Caco-2 (cell line): ENCODE results near the gene CDH16. TPM values are rescaled to one million over a fixed set of nuclear protein-coding genes. Genes with fewer than 3 reads are reported as not detected.

Experiments
- BruUV-seq: library from RNA; stranded (reverse); fragments of 400-500 nt; replicated peaks from 2 replicates; lab custom pipeline; 2021; lab: Mats Ljungman, UMichigan
- CTCF ChIA-PET: fragments of 300-600 bp; sonication (Branson Sonifier 250); formaldehyde crosslinking; loops from one replicate; lab custom pipeline; 2022; ENCODE audit warnings: antibody characterized with exemption; lab: Charles Lee
- POLR2A ChIA-PET: fragments of 300-600 bp; sonication (Branson Sonifier 250); formaldehyde crosslinking; loops from one replicate; lab custom pipeline; 2022; ENCODE audit warnings: antibody characterized with exemption; lab: Charles Lee
- DNase-seq, 2 experiments: peaks; one replicate each; pipeline versions ENCODE4 v3.0.0 to v3.0.0-alpha.2; 2020 to 2022
- H3K27me3 ChIP-seq: replicated peaks from 2 replicates; pipeline ENCODE4 v1.6.0; 2011; ENCODE audit warnings: low read length; ENCODE audit not compliant: control insufficient read depth, insufficient read depth
- H3K36me3 ChIP-seq: 2 replicates; pipeline ENCODE4 v1.5.1; 2011; ENCODE audit warnings: low read length; ENCODE audit not compliant: control insufficient read depth, insufficient read depth
- H3K4me1 ChIP-seq: fragments of 250-450 bp; sonication (Bioruptor Pico); 2 replicates; pipeline ENCODE4 v1.5.1; 2020; ENCODE audit warnings: mild to moderate bottlenecking
- H3K4me3 ChIP-seq: 2 replicates; pipeline ENCODE4 v1.5.1; 2011; ENCODE audit warnings: low read depth, mild to moderate bottlenecking, control low read depth, low read length
- H3K9me3 ChIP-seq: fragments of 250-450 bp; sonication (Bioruptor Pico); 2 replicates; pipeline ENCODE4 v1.5.1; 2020; ENCODE audit warnings: mild to moderate bottlenecking, moderate library complexity
- H3K27ac Mint-ChIP-seq: one replicate; pipeline ENCODE4 v1.8.0; 2022; ENCODE audit warnings: mixed read lengths; ENCODE audit not compliant: unreplicated experiment
- H3K27me3 Mint-ChIP-seq: one replicate; pipeline ENCODE4 v1.8.0; 2022; ENCODE audit warnings: mixed read lengths; ENCODE audit not compliant: insufficient read depth, unreplicated experiment
- H3K36me3 Mint-ChIP-seq: one replicate; pipeline ENCODE4 v1.8.0; 2022; ENCODE audit warnings: mild to moderate bottlenecking, mixed read lengths; ENCODE audit not compliant: insufficient read depth, unreplicated experiment
- H3K4me1 Mint-ChIP-seq: one replicate; pipeline ENCODE4 v1.8.0; 2022; ENCODE audit warnings: low read depth, mixed read lengths; ENCODE audit not compliant: unreplicated experiment
- H3K4me3 Mint-ChIP-seq: one replicate; pipeline ENCODE4 v1.8.0; 2022; ENCODE audit warnings: mild to moderate bottlenecking, moderate library complexity, mixed read lengths; ENCODE audit not compliant: unreplicated experiment
- H3K9me3 Mint-ChIP-seq: one replicate; pipeline ENCODE4 v1.8.0; 2022; ENCODE audit warnings: mixed read lengths; ENCODE audit not compliant: unreplicated experiment
- CTCF ChIP-seq, 2 experiments: fragments of 200-600 bp in 1 of 2; IDR thresholded peaks; 1 replicate in 1 of 2; 2 replicates in 1 of 2; pipeline versions ENCODE4 v1.5.1 to v1.8.0; 2011 to 2022; ENCODE audit warnings: antibody characterized with exemption in 1 of 2, control low read depth in 1 of 2, inconsistent platforms in 1 of 2, low read depth in 1 of 2, low read length in 1 of 2, mild to moderate bottlenecking in 1 of 2, moderate library complexity in 1 of 2; ENCODE audit not compliant: insufficient read depth in 1 of 2, severe bottlenecking in 1 of 2, unreplicated experiment in 1 of 2
- intact Hi-C: fragments of 100-400 bp; cut with micrococcal nuclease; formaldehyde crosslinking; loops from one replicate; pipeline ENCODE4 v1.10.0; 2022; ENCODE audit not compliant: unreplicated experiment
- total RNA-seq: library from RNA; stranded (reverse); gene quantifications from 2 replicates; pipeline ENCODE4 v1.2.3, GENCODE V29; 2022

The CDH16 gene
- total RNA-seq, 1 experiment from 2014 or later, result 0.48 TPM

GRCh38 chr16:66910175-66910940 is 8.3 kb downstream of the CDH16 start:
- Mint-ChIP-seq H3K4me1 (peaks cover 12% of the 10 kb centered on the region), H3K36me3 (no peaks in the 10 kb centered on the region), H3K27ac (no peak overlapping the region), H3K27me3 (no peaks in the 10 kb centered on the region), H3K9me3 (no peaks in the 10 kb centered on the region), H3K4me3 (no peak overlapping the region)
- Histone ChIP-seq H3K27me3 (no peaks in the 10 kb centered on the region), H3K9me3 (no peaks in the 10 kb centered on the region), H3K4me3 (no peak overlapping the region), H3K4me1 (peaks cover 19% of the 10 kb centered on the region), H3K36me3 (no peaks in the 10 kb centered on the region)
- ChIA-PET POLR2A (no interaction called here), CTCF (interaction anchor here (0.6 to 2.2 kb wide), 7 partner anchors 8 to 288 kb away, joined by 3 to 13 read pairs (median 4); partner anchors contain the start of genes CDH16 and PDP2)
- BruUV-seq, result no TSS peak
- TF ChIP-seq CTCF (IDR thresholded peaks at IDR 0.05; ENCODE audit: insufficient read depth in 1 of 2, low read depth in 1 of 2, low read length in 1 of 2, severe bottlenecking in 1 of 2, unreplicated experiment in 1 of 2), result no peak
- intact Hi-C loops, result no loop called here
- no peak for DNase-seq

- H3K9me3 Mint-ChIP-seq, result no peaks in the 10 kb centered on the region
- no peaks in the 10 kb centered on the region for H3K27me3 Mint-ChIP-seq
- no peaks in the 10 kb centered on the region for H3K9me3 ChIP-seq
- no peak for TF ChIP-seq CTCF (IDR thresholded peaks at IDR 0.05; ENCODE audit: insufficient read depth in 1 of 2, low read depth in 1 of 2, low read length in 1 of 2, severe bottlenecking in 1 of 2, unreplicated experiment in 1 of 2)
- no peaks in the 10 kb centered on the region for H3K27me3 ChIP-seq
- no peaks in the 10 kb centered on the region for H3K36me3 Mint-ChIP-seq
- H3K27ac Mint-ChIP-seq, result no peak overlapping the region
- no peak overlapping the region for H3K4me3 Mint-ChIP-seq
- H3K4me1 ChIP-seq, result peaks cover 33% of the 10 kb centered on the region
- H3K4me3 ChIP-seq, result no peak overlapping the region
- ChIA-PET POLR2A (no interaction called here), CTCF (interaction anchor here (0.6 to 2.2 kb wide), 3 partner anchors 13 to 232 kb away, joined by 3 to 13 read pairs (median 4); no protein-coding TSS in a partner anchor)
- no peaks in the 10 kb centered on the region for H3K36me3 ChIP-seq
- BruUV-seq, result no TSS peak
- peaks cover 20% of the 10 kb centered on the region for H3K4me1 Mint-ChIP-seq
- intact Hi-C loops, result no loop called here
- no peak for DNase-seq
Measured at GRCh38 chr16:66908762-66909559, 9.7 kb downstream of the CDH16 start.

GRCh38 chr16:66908116-66908515 is 10.6 kb downstream of the CDH16 start:
- Mint-ChIP-seq H3K27me3 (no peaks in the 10 kb centered on the region), H3K27ac (no peak overlapping the region), H3K4me1 (peaks cover 20% of the 10 kb centered on the region), H3K4me3 (no peak overlapping the region), H3K9me3 (no peaks in the 10 kb centered on the region), H3K36me3 (no peaks in the 10 kb centered on the region)
- no peaks in the 10 kb centered on the region for H3K27me3 ChIP-seq
- ChIA-PET CTCF (no interaction called here), POLR2A (no interaction called here)
- BruUV-seq, result no TSS peak
- H3K9me3 ChIP-seq, result no peaks in the 10 kb centered on the region
- intact Hi-C loops, result no loop called here
- peaks cover 38% of the 10 kb centered on the region for H3K4me1 ChIP-seq
- H3K36me3 ChIP-seq, result no peaks in the 10 kb centered on the region
- no peak overlapping the region for H3K4me3 ChIP-seq
- TF ChIP-seq CTCF (IDR thresholded peaks at IDR 0.05; ENCODE audit: insufficient read depth in 1 of 2, low read depth in 1 of 2, low read length in 1 of 2, severe bottlenecking in 1 of 2, unreplicated experiment in 1 of 2), result no peak
- no peak for DNase-seq
